Breast epithelium (tissue), 3 donors: ENCODE results near the gene KIF21A.

ENCODE experiments used
- POLR2AphosphoS5 ChIP-seq, 3 donors: sonication (generic); formaldehyde crosslinking; IDR thresholded peaks; one replicate each; pipeline ENCODE4 v1.6.1; 2017; ENCODE audit warnings: antibody characterized with exemption in 3 of 3
- TF ChIP-seq, protein P1 (sequence below), 3 donors: fragments of 450-650 bp; IDR thresholded peaks; one replicate each; pipeline ENCODE4 v1.5.1; 2016 to 2017; ENCODE audit warnings: antibody characterized with exemption in 3 of 3, mild to moderate bottlenecking in 3 of 3, moderate library complexity in 3 of 3

DNA sequence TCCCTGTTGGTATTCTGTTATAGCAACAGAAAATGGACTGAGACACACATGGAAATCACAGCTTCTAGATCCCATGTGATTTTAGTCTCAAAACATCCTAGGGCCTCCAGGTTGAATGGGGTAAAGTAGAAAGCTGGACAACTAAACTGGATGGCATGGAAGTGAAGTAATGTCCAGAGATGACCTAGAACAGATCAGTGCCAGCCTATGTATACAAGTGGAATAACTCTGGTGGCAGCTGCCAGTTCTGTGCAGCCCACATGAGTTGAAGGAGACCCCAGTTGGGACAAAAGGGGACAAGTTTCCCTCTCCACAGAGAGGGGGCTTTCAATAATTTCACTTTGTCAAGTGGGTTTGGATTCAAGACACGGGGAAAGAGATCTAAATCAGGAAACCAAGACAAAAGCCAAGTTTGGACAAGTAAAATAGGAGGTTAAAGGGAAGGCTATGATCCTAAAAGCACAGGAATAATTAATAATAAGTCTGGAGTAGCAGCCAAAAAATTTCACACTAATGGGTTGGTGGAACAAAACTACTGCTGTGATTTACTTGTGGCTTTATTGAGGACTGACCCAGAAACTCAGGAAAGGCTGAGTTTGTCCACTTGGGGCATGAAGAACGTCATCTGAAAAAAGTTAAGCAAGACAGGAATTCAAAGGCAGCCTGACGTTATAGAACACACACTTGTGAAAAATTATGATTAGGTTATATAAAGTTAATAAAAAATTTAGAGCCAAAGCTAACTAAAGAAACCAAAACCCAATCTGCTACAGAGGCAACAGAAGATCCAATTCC is 11.7 kb downstream of the KIF21A start:
- no peak for TF ChIP-seq POLR2AphosphoS5 (IDR thresholded peaks at IDR 0.05)
- TF ChIP-seq, protein P1, sequence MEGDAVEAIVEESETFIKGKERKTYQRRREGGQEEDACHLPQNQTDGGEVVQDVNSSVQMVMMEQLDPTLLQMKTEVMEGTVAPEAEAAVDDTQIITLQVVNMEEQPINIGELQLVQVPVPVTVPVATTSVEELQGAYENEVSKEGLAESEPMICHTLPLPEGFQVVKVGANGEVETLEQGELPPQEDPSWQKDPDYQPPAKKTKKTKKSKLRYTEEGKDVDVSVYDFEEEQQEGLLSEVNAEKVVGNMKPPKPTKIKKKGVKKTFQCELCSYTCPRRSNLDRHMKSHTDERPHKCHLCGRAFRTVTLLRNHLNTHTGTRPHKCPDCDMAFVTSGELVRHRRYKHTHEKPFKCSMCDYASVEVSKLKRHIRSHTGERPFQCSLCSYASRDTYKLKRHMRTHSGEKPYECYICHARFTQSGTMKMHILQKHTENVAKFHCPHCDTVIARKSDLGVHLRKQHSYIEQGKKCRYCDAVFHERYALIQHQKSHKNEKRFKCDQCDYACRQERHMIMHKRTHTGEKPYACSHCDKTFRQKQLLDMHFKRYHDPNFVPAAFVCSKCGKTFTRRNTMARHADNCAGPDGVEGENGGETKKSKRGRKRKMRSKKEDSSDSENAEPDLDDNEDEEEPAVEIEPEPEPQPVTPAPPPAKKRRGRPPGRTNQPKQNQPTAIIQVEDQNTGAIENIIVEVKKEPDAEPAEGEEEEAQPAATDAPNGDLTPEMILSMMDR (IDR thresholded peaks at IDR 0.05) = no peak
